Panc1 (cell line): ENCODE data around the gene SLC2A1. TPM values are rescaled to one million over a fixed set of nuclear protein-coding genes. Genes with fewer than 3 reads are reported as not detected.

ENCODE experiments used
- ATAC-seq: fragments of 200-7000 bp; cut with Tn5 transposase; 2 replicates; pipeline ENCODE4 v1.9.1; 2020; ENCODE audit warnings: mild to moderate bottlenecking, moderate library complexity
- BruUV-seq: library from RNA; stranded (reverse); fragments of 400-500 nt; replicated peaks from 2 replicates; lab custom pipeline; 2021; lab: Mats Ljungman, UMichigan
- CTCF ChIA-PET: fragments of 300-600 bp; sonication (Branson Sonifier 250); formaldehyde crosslinking; loops from one replicate; lab custom pipeline; 2022; ENCODE audit warnings: antibody characterized with exemption; lab: Charles Lee
- POLR2A ChIA-PET: fragments of 300-600 bp; sonication (Branson Sonifier 250); formaldehyde crosslinking; loops from one replicate; lab custom pipeline; 2022; ENCODE audit warnings: antibody characterized with exemption; lab: Charles Lee
- DNase-seq: peaks from one replicate; pipeline ENCODE4 v3.0.0-alpha.2; 2010; ENCODE audit warnings: low read depth, low spot score
- H3K27ac ChIP-seq: 2 replicates; pipeline ENCODE4 v1.5.1; 2011; ENCODE audit warnings: mild to moderate bottlenecking, low read length, inconsistent platforms
- H3K27me3 ChIP-seq: fragments of 200-500 bp; sonication (Bioruptor generic); 2 replicates; pipeline ENCODE4 v1.6.0; 2014; ENCODE audit warnings: low read length, inconsistent platforms; ENCODE audit not compliant: control insufficient read depth, insufficient read depth
- H3K36me3 ChIP-seq: fragments of 200-500 bp; sonication (Bioruptor generic); 2 replicates; pipeline ENCODE4 v1.5.1; 2014; ENCODE audit warnings: inconsistent platforms, mild to moderate bottlenecking, low read length, moderate library complexity; ENCODE audit not compliant: control insufficient read depth, insufficient read depth
- H3K4me1 ChIP-seq: 2 replicates; pipeline ENCODE4 v1.5.1; 2011; ENCODE audit warnings: inconsistent platforms, mild to moderate bottlenecking, low read length, moderate library complexity; ENCODE audit not compliant: control insufficient read depth, insufficient read depth
- H3K4me3 ChIP-seq, 2 experiments: 2 replicates each; pipeline ENCODE4 v1.5.1; 2011 to 2012; ENCODE audit warnings: low read depth in 2 of 2, low read length in 2 of 2, mild to moderate bottlenecking in 2 of 2, inconsistent platforms in 1 of 2, moderate library complexity in 1 of 2
- H3K9me3 ChIP-seq: fragments of 200-500 bp; sonication (Bioruptor generic); 2 replicates; pipeline ENCODE4 v1.5.1; 2014; ENCODE audit warnings: low read depth, mild to moderate bottlenecking, inconsistent platforms, low read length, moderate library complexity; ENCODE audit not compliant: control insufficient read depth, insufficient read depth
- POLR2AphosphoS5 ChIP-seq: IDR thresholded peaks from 2 replicates; pipeline ENCODE4 v1.6.1; 2012; ENCODE audit warnings: mild to moderate bottlenecking, low read depth, low read length, moderate library complexity
- SIN3A ChIP-seq: IDR thresholded peaks from 2 replicates; pipeline ENCODE4 v1.6.1; 2012; ENCODE audit warnings: low read depth, mild to moderate bottlenecking, low read length, moderate library complexity, borderline replicate concordance; ENCODE audit not compliant: insufficient read depth
- TCF7L2 ChIP-seq: IDR thresholded peaks from 2 replicates; pipeline ENCODE4 v1.6.1; 2011; ENCODE audit warnings: mild to moderate bottlenecking, low read depth, low read length, inconsistent platforms
- in situ Hi-C: cut with HindIII; loops from 2 replicates; pipeline ENCODE4 v1.10.0; 2016; ENCODE audit warnings: low sequenced_read_pairs, low pct_unique_long_range_greater_than_20kb
- intact Hi-C: fragments of 100-400 bp; cut with micrococcal nuclease; formaldehyde crosslinking; loops from one replicate; pipeline ENCODE4 v1.10.0; 2022; ENCODE audit not compliant: unreplicated experiment
- total RNA-seq: library from RNA; stranded (reverse); gene quantifications from one replicate; pipeline ENCODE4 v1.2.1, GENCODE V29; 2021; ENCODE audit not compliant: unreplicated experiment
- TF ChIP-seq, protein P1 (sequence below), 2 experiments: IDR thresholded peaks; 2 replicates each; pipeline ENCODE4 v1.6.1; 2011 to 2012; ENCODE audit warnings: low read depth in 2 of 2, control low read depth in 1 of 2, low read length in 1 of 2, mild to moderate bottlenecking in 1 of 2, moderate library complexity in 1 of 2; ENCODE audit not compliant: insufficient read depth in 1 of 2
- TF ChIP-seq, protein P2 (sequence below): fragments of 450-650 bp; IDR thresholded peaks from 2 replicates; pipeline ENCODE4 v1.5.1; 2017; ENCODE audit warnings: mild to moderate bottlenecking

The SLC2A1 gene
- total RNA-seq, 1 experiment from 2014 or later = 32.9 TPM

DNA sequence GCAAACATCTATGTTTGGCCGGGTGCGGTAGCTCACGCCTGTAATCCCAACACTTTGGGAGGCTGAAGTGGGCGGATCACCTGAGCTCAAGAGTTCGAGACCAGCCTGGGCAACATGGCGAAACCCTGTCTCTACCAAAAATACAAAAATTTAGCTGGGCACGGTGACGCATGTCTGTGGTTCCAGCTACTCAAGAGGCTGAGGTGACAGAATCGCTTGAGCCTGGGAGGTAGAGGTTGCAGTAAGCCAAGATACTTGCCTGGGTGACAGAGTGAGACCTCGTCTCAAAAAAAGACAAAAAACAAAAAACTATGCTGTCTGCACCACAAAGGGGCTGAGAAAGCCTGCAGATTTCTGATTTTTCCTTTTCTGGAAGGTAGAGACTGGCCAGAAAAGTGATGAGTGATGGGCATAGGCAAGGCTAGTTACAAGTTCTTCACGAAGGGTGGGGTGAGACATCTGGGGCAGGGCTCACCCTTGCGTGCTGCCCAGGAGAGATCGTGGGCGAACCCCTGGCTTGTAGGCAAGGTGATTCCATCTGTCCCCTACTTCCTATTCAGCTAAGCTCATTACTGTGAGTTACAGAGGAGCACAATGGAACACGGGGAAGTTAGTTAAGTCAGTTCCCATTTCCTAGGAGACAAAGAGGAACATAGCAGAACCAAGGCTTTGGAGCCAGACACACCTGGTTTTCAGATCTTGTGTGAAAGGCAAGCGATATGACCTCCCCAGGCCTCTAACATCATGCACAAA, 3.2 kb downstream of the SLC2A1 start:
- DNase-seq (no peak), ATAC-seq (no peak)
- Histone ChIP-seq H3K27me3 (no peaks in the 10 kb centered on the region), H3K9me3 (no peaks in the 10 kb centered on the region), H3K36me3 (peaks cover 6% of the 10 kb centered on the region; the same call in 1 of the 2 replicates), H3K27ac (no peak overlapping the region), H3K4me1 (peaks cover 23% of the 10 kb centered on the region), H3K4me3 (0 out of 4 replicates have a peak overlapping the region, but pooled peaks of 1 of the 2 experiments have one; percentile 6)
- in situ Hi-C loops = no loop called here
- BruUV-seq = no TSS peak
- CTCF ChIA-PET = no interaction called here
- POLR2A ChIA-PET = interaction anchor here (1.0 kb wide), 1 partner anchor 118 kb away, joined by 3 read pairs; no protein-coding TSS in a partner anchor
- no peak for TF ChIP-seq SIN3A
- TF ChIP-seq TCF7L2 = no peak
- no peak for TF ChIP-seq POLR2AphosphoS5
- TF ChIP-seq, protein P1, sequence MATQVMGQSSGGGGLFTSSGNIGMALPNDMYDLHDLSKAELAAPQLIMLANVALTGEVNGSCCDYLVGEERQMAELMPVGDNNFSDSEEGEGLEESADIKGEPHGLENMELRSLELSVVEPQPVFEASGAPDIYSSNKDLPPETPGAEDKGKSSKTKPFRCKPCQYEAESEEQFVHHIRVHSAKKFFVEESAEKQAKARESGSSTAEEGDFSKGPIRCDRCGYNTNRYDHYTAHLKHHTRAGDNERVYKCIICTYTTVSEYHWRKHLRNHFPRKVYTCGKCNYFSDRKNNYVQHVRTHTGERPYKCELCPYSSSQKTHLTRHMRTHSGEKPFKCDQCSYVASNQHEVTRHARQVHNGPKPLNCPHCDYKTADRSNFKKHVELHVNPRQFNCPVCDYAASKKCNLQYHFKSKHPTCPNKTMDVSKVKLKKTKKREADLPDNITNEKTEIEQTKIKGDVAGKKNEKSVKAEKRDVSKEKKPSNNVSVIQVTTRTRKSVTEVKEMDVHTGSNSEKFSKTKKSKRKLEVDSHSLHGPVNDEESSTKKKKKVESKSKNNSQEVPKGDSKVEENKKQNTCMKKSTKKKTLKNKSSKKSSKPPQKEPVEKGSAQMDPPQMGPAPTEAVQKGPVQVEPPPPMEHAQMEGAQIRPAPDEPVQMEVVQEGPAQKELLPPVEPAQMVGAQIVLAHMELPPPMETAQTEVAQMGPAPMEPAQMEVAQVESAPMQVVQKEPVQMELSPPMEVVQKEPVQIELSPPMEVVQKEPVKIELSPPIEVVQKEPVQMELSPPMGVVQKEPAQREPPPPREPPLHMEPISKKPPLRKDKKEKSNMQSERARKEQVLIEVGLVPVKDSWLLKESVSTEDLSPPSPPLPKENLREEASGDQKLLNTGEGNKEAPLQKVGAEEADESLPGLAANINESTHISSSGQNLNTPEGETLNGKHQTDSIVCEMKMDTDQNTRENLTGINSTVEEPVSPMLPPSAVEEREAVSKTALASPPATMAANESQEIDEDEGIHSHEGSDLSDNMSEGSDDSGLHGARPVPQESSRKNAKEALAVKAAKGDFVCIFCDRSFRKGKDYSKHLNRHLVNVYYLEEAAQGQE (IDR thresholded peaks at IDR 0.05; ENCODE audit: insufficient read depth in 1 of 2, low read depth in 2 of 2, low read length in 1 of 2) = no peak
- TF ChIP-seq, protein P2, sequence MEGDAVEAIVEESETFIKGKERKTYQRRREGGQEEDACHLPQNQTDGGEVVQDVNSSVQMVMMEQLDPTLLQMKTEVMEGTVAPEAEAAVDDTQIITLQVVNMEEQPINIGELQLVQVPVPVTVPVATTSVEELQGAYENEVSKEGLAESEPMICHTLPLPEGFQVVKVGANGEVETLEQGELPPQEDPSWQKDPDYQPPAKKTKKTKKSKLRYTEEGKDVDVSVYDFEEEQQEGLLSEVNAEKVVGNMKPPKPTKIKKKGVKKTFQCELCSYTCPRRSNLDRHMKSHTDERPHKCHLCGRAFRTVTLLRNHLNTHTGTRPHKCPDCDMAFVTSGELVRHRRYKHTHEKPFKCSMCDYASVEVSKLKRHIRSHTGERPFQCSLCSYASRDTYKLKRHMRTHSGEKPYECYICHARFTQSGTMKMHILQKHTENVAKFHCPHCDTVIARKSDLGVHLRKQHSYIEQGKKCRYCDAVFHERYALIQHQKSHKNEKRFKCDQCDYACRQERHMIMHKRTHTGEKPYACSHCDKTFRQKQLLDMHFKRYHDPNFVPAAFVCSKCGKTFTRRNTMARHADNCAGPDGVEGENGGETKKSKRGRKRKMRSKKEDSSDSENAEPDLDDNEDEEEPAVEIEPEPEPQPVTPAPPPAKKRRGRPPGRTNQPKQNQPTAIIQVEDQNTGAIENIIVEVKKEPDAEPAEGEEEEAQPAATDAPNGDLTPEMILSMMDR = no peak
- intact Hi-C loops = no loop called here

DNA sequence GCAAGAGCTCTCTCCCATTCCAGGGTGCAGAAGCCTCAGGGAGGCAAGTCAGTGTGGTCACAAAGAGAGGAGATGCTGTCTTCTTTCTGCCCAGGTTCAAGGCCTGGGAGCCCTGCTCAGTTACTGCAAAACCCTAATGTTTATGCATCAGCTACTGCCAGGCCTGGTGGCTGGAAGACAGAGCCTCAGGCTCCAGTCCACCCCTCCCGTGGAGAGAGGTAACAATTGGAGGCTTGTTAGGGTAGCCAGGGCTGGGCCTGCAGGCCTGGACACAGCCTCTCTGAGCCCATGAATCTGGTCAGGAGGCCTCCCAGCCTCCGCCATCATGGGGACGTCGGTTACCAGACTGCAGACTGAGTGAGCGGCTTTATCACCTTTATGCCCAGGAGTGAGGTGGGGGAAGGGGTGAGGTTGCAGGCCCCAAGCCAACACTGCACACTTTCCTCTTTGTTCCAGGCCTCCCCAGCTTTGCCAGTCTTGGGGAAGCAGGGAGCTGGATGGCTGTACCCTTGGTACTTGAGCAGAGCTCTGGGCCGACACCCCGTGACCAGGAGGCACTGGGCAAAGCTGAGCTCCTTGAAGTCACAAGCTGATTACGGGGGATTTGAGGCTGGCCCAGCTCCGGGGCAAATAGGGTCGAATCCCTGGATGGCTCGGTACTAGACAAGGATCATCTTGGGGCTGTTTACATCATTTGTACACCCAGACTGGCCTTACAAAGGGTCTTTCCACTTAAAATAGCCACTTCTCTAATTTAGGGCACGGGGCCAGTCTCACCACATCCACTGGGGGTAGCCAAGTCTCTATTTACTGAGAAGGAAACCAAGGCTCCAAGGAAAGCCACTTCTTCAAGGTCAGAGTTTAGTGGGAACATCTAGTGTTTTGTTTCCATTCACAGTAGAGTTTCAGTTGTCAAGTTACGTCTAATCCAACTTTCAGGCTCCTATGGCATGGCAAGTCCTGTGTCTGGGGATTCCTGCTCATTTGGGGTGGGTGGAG, 5.2 kb downstream of the SLC2A1 start:
- Histone ChIP-seq H3K27me3 (no peaks in the 10 kb centered on the region), H3K9me3 (no peaks in the 10 kb centered on the region), H3K27ac (no peak overlapping the region), H3K4me1 (peaks cover 31% of the 10 kb centered on the region), H3K4me3 (no peak overlapping the region), H3K36me3 (peaks cover 4% of the 10 kb centered on the region; the same call in 1 of the 2 replicates)
- in situ Hi-C loops (no loop called here), intact Hi-C loops (no loop called here)
- ATAC-seq (no peak), DNase-seq (no peak)
- no TSS peak for BruUV-seq
- CTCF ChIA-PET = interaction anchor here (0.6 kb wide), 1 partner anchor 34 kb away, joined by 3 read pairs; no protein-coding TSS in a partner anchor
- TF ChIP-seq, protein P1 (IDR thresholded peaks at IDR 0.05; ENCODE audit: insufficient read depth in 1 of 2, low read depth in 2 of 2, low read length in 1 of 2) = no peak
- TF ChIP-seq SIN3A = no peak
- TF ChIP-seq, protein P2 = no peak
- TF ChIP-seq TCF7L2 = no peak
- no peak for TF ChIP-seq POLR2AphosphoS5
- POLR2A ChIA-PET = interaction anchor here (0.6 to 0.7 kb wide), 2 partner anchors 19 to 59 kb away, joined by 3 to 4 read pairs; no protein-coding TSS in a partner anchor
